GM12872 (cell line): ENCODE data around the gene RPL3.

Experiments used
- CTCF ChIP-seq: IDR thresholded peaks from 3 replicates; pipeline ENCODE4 v1.5.1; 2011; ENCODE audit warnings: low read depth, mild to moderate bottlenecking, low read length, moderate library complexity; ENCODE audit not compliant: insufficient read depth

The RPL3 gene

DNA sequence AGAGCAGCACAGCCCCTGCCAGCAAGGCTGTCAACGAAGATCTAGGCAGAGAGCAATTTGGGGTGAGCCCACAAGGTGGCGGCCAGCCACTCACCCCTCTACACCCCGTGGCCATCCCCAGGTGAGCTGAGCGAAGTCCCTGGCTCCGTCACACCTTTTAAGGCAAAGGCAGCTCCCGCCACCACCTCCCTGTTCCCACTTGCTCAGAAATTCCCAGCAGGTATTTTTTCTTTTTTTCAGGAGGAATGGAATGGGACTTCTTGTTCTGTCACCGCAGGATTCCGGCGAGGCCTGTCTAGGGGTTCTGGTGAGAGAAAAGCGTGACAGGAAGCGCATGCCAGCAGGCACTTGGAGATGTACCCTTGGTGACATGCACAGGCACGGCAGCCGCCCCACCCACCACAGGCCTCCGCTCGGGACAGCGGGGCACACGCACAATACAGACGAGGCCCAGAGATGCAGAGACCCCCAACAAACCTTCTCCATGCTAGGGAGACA lies 10.0 kb downstream of the RPL3 start:
- TF ChIP-seq CTCF = peak; percentile 58; the same call in 2 of the 3 replicates

DNA sequence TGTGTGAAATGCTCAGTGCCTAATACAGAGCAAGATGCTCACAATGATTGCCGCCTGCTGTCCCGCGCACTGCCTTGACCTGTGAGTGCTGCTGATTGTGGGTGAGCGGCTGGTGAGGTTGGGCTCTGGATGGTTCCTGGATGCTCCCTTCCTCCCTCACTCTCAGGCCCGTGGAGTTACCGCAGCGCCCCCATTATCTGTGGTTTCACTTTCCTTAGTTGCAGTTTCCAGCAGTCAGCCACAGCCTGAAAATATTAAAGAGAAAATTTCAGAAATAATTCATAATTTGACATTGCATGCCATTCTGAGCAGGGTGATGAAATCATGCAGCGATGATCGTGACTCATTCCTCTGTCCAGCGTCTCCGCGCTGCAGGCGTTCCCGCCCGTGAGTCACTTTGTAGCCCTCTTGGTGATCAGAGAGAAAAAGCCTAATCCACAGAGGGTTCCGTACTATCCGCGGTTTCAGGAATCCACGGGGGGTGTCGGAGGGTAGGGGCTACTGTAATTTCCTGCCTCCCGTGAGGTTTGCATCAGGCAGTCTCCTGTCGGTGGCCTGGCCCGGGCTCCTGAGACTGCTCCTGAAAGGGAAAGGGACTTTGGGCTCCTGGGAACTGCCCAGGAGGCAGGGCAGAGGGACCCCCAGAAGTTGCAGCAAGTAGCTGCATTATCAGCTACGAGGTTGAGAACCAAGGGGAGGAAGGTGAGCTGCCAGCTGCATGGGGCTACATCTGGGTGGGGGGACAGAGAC lies 10.6 kb downstream of the RPL3 start:
- TF ChIP-seq CTCF = no peak

- TF ChIP-seq CTCF = peak; percentile 80
Observed at GRCh38 chr22:39306456-39307361, 12.7 kb downstream of the RPL3 start.

- no peak for TF ChIP-seq CTCF
Observed at GRCh38 chr22:39303892-39304671, 15.3 kb downstream of the RPL3 start.

GRCh38 chr22:39303358-39303757 lies 16.1 kb downstream of the RPL3 start:
- TF ChIP-seq CTCF = no peak

DNA sequence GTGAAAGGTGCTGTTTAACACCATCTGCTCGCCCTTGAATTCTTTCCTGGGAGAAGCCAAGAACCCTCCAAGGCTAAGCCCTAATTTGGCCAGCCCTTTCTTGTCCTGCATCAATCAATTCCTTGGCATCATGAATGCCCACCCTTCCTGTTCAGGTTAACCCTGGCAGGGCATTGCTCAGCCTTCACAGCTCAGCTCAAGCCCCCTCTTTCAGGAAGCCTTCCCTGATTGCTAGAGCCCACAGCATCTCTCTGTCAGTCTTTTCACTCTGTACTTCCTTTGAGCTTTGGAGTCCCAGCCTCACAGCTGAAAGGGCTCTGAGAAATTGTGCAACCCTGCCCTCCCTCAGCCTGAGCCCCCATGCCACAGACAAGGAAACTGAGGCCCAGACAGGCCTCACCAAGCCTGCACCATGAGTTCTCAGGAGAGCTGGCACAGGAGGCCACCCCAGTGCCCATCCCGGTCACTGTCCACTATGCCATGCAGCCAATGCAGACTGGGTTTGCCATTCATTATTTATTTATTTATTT lies 16.9 kb downstream of the RPL3 start:
- TF ChIP-seq CTCF = no peak
